ENCODE results near the gene MCM3AP.

MCM3AP gene

GRCh38 chr21:46285206-46285661 lies at the start of gene MCM3AP:
MCM3AP (minus strand) TSS chr21:46285611; CDS start chr21:46285286, 325 bp downstream.
- DNase-seq (ENCODE audit: low read depth in 2 of 2): no peak

- DNase-seq (ENCODE audit: low read depth in 2 of 2): no peak
Observed at GRCh38 chr21:46334351-46335140, 49.1 kb upstream of the MCM3AP start.

GRCh38 chr21:46329796-46330195 lies 44.4 kb upstream of the MCM3AP start:
- DNase-seq (ENCODE audit: low read depth in 2 of 2): no peak

GRCh38 chr21:46328151-46328550 lies 42.7 kb upstream of the MCM3AP start:
- DNase-seq (ENCODE audit: low read depth in 2 of 2): no peak

GRCh38 chr21:46327711-46328110 lies 42.3 kb upstream of the MCM3AP start:
- DNase-seq (ENCODE audit: low read depth in 2 of 2): no peak

- DNase-seq (ENCODE audit: low read depth in 2 of 2): no peak
Observed at GRCh38 chr21:46326110-46326703, 40.8 kb upstream of the MCM3AP start.

GRCh38 chr21:46325073-46325912 lies 39.9 kb upstream of the MCM3AP start:
- peak; percentile 15 to 28 for DNase-seq (ENCODE audit: low read depth in 2 of 2)

GRCh38 chr21:46324390-46325072 lies 39.1 kb upstream of the MCM3AP start:
- peak; percentile 85 to 89 for DNase-seq (ENCODE audit: low read depth in 2 of 2)

GRCh38 chr21:46323710-46324389 lies 38.4 kb upstream of the MCM3AP start, which contains the start of the genes C21orf58 and PCNT:
C21orf58 (minus strand) TSS chr21:46323870; CDS start chr21:46322738, 1,132 bp downstream.
PCNT (plus strand) TSS chr21:46324156; CDS start chr21:46324229, 73 bp downstream.
- peak; percentile 96 for DNase-seq (ENCODE audit: low read depth in 2 of 2)

- DNase-seq (ENCODE audit: low read depth in 2 of 2): peak in 1 of 2 donors; percentile 20
Observed at GRCh38 chr21:46323227-46323709, 37.9 kb upstream of the MCM3AP start.

GRCh38 chr21:46322351-46323226 lies 37.2 kb upstream of the MCM3AP start:
- peak in 1 of 2 donors; percentile 8 for DNase-seq (ENCODE audit: low read depth in 2 of 2)

- no peak for DNase-seq (ENCODE audit: low read depth in 2 of 2)
Observed at GRCh38 chr21:46320331-46320801, 35.0 kb upstream of the MCM3AP start.

- DNase-seq (ENCODE audit: low read depth in 2 of 2): no peak
Observed at GRCh38 chr21:46319186-46319585, 33.8 kb upstream of the MCM3AP start.

GRCh38 chr21:46318464-46318845 lies 33.0 kb upstream of the MCM3AP start:
- no peak for DNase-seq (ENCODE audit: low read depth in 2 of 2)

- DNase-seq (ENCODE audit: low read depth in 2 of 2): no peak
Observed at GRCh38 chr21:46317710-46318463, 32.5 kb upstream of the MCM3AP start.

- DNase-seq (ENCODE audit: low read depth in 2 of 2): no peak
Observed at GRCh38 chr21:46316708-46317324, 31.4 kb upstream of the MCM3AP start.

GRCh38 chr21:46314441-46315020 lies 29.1 kb upstream of the MCM3AP start:
- DNase-seq (ENCODE audit: low read depth in 2 of 2): no peak

GRCh38 chr21:46312949-46313348 lies 27.5 kb upstream of the MCM3AP start:
- no peak for DNase-seq (ENCODE audit: low read depth in 2 of 2)
